B cell (primary cell): ENCODE measurements around the gene CCDC24. TPM values are rescaled to one million over a fixed set of nuclear protein-coding genes. Genes with fewer than 3 reads are reported as not detected.

Experiments
- ATAC-seq: fragments of 200-7000 bp; cut with Tn5 transposase; one replicate; pipeline ENCODE4 v1.10.0; 2021; ENCODE audit warnings: low read depth, mild to moderate bottlenecking, moderate number of reproducible peaks, moderate library complexity
- CTCF ChIA-PET: fragments of 350-600 bp; sonication (Branson Sonifier 250); formaldehyde crosslinking; loops from one replicate; lab custom pipeline; 2021; ENCODE audit warnings: antibody characterized with exemption, inconsistent platforms; lab: Charles Lee
- POLR2A ChIA-PET: fragments of 350-600 bp; sonication (Branson Sonifier 250); formaldehyde crosslinking; loops from one replicate; lab custom pipeline; 2021; ENCODE audit warnings: antibody characterized with exemption; lab: Charles Lee
- DNase-seq: peaks from one replicate; pipeline ENCODE4 v3.0.0; 2013
- H2AFZ ChIP-seq: 2 replicates; pipeline ENCODE4 v1.6.1; 2012; ENCODE audit warnings: mild to moderate bottlenecking, low read depth, low read length; ENCODE audit not compliant: insufficient read depth, poor library complexity, severe bottlenecking
- H3K27ac ChIP-seq, 2 donors: 1 replicate in 1 of 2; 2 replicates in 1 of 2; pipeline ENCODE4 v1.5.1; 2012 to 2013; ENCODE audit warnings: low read length in 2 of 2, mild to moderate bottlenecking in 2 of 2, moderate library complexity in 1 of 2
- H3K27me3 ChIP-seq, 4 experiments: fragments of 200-600 bp in 1 of 4; sonication (generic) in 1 of 4; replicated peaks in 1 of 4; 1 replicate in 2 of 4; 2 replicates in 2 of 4; pipeline versions ENCODE4 v1.6.1 to v1.7.0; 2013 to 2016; ENCODE audit warnings: low read length in 3 of 4, mild to moderate bottlenecking in 2 of 4, mixed read lengths in 1 of 4, moderate library complexity in 1 of 4; ENCODE audit not compliant: insufficient read depth in 4 of 4, control insufficient read depth in 3 of 4; ENCODE audit errors: control extremely low read depth in 1 of 4
- H3K36me3 ChIP-seq, 2 experiments: replicated peaks in 1 of 2; 1 replicate in 1 of 2; 2 replicates in 1 of 2; pipeline versions ENCODE4 v1.6.1 to v1.7.1; 2013; ENCODE audit warnings: low read length in 1 of 2; ENCODE audit not compliant: insufficient read depth in 2 of 2, control insufficient read depth in 1 of 2; ENCODE audit errors: control extremely low read depth in 1 of 2, extremely low read depth in 1 of 2
- H3K4me1 ChIP-seq, 2 donors: fragments of 200-600 bp in 1 of 2; sonication (generic) in 1 of 2; 1 replicate in 1 of 2; 2 replicates in 1 of 2; pipeline versions ENCODE4 v1.5.1 to v1.6.1; 2013 to 2017; ENCODE audit warnings: low read length in 2 of 2; ENCODE audit not compliant: control insufficient read depth in 2 of 2, insufficient read depth in 2 of 2
- H3K4me2 ChIP-seq: replicated peaks from 2 replicates; pipeline ENCODE3; 2012; ENCODE audit warnings: mild to moderate bottlenecking, low read depth, low read length; ENCODE audit not compliant: poor library complexity, severe bottlenecking
- H3K4me3 ChIP-seq, 5 experiments: fragments of 200-600 bp in 1 of 5; sonication (generic) in 1 of 5; 1 replicate in 3 of 5; 2 replicates in 2 of 5; pipeline versions ENCODE4 v1.5.1 to v1.7.0; 2011 to 2016; ENCODE audit warnings: low read length in 4 of 5, mild to moderate bottlenecking in 4 of 5, low read depth in 2 of 5, control low read depth in 1 of 5, moderate library complexity in 1 of 5; ENCODE audit not compliant: insufficient read depth in 1 of 5; ENCODE audit errors: control extremely low read depth in 1 of 5, extremely low read depth in 1 of 5
- H3K79me2 ChIP-seq: fragments of 200-600 bp; sonication (generic); one replicate; pipeline ENCODE4 v1.6.0; 2016; ENCODE audit warnings: low read length; ENCODE audit not compliant: control insufficient read depth, insufficient read depth
- H3K9ac ChIP-seq: fragments of 200-600 bp; sonication (generic); 2 replicates; pipeline ENCODE4 v1.6.1; 2017; ENCODE audit warnings: mild to moderate bottlenecking, low read length, moderate library complexity
- H3K9me3 ChIP-seq, 3 donors: one replicate each; pipeline versions ENCODE4 v1.6.1 to v1.7.1; 2013; ENCODE audit warnings: low read length in 2 of 3; ENCODE audit not compliant: control insufficient read depth in 2 of 3, insufficient read depth in 1 of 3; ENCODE audit errors: control extremely low read depth in 1 of 3
- H4K20me1 ChIP-seq: 2 replicates; pipeline ENCODE4 v1.6.0; 2012; ENCODE audit warnings: mild to moderate bottlenecking, low read length; ENCODE audit not compliant: insufficient read depth, control insufficient read depth, poor library complexity, severe bottlenecking
- H3K27ac Mint-ChIP-seq: one replicate; pipeline ENCODE4 v1.8.0; 2021; ENCODE audit warnings: mixed read lengths
- H3K27me3 Mint-ChIP-seq: one replicate; pipeline ENCODE4 v1.8.0; 2021; ENCODE audit warnings: mixed read lengths
- H3K4me1 Mint-ChIP-seq: one replicate; pipeline ENCODE4 v1.8.0; 2021; ENCODE audit warnings: mixed read lengths
- H3K4me3 Mint-ChIP-seq: one replicate; pipeline ENCODE4 v1.8.0; 2021; ENCODE audit warnings: mixed read lengths
- H3K9me3 Mint-ChIP-seq: one replicate; pipeline ENCODE4 v1.8.0; 2022; ENCODE audit warnings: mixed read lengths; ENCODE audit not compliant: insufficient read depth
- CTCF ChIP-seq: fragments of 200-600 bp; IDR thresholded peaks from one replicate; pipeline ENCODE4 v1.8.0; 2022; ENCODE audit warnings: antibody characterized with exemption, mild to moderate bottlenecking
- EZH2 ChIP-seq: IDR thresholded peaks from 2 replicates; pipeline ENCODE4 v1.6.1; 2012; ENCODE audit warnings: borderline replicate concordance, low read depth, mild to moderate bottlenecking, moderate library complexity, low read length; ENCODE audit not compliant: insufficient read depth, poor library complexity, severe bottlenecking
- WGBS: methylation state at CpG from one replicate; pipeline ENCODE4 v1.1.5; 2013; ENCODE audit warnings: missing lambda C conversion rate; ENCODE audit not compliant: insufficient coverage; 5-methylcytosine and 5-hydroxymethylcytosine counted together
- intact Hi-C: fragments of 100-400 bp; cut with micrococcal nuclease; formaldehyde crosslinking; loops from one replicate; pipeline ENCODE4 v1.10.0; 2022
- polyA plus RNA-seq: library from polyadenylated mRNA; depleted of rRNA; stranded (reverse); fragments of >200 nt; gene quantifications from 2 replicates; pipeline ENCODE4 v1.2.3, GENCODE V29; 2012
- total RNA-seq, 2 donors: library from RNA; stranded (reverse); fragments of 120-200 nt in 1 of 2; gene quantifications; 1 replicate in 1 of 2; 2 replicates in 1 of 2; pipeline versions ENCODE4 v1.2.3 to v1.2.4, GENCODE V29; 2013 to 2022

The CCDC24 gene
- total and polyA plus RNA-seq, 2 donors (not counting 1 experiment from before 2014, with no cell fraction given): 10.1 to 18.4 TPM

GRCh38 chr1:43965316-43965715, 26.1 kb upstream of the CCDC24 start:
- H3K4me3 Mint-ChIP-seq: no peak overlapping the region
- no peak overlapping the region for H3K27ac ChIP-seq
- H3K9ac ChIP-seq: no peak overlapping the region
- H3K27me3 ChIP-seq: no peaks in the 10 kb centered on the region
- H3K4me3 ChIP-seq: no peak overlapping the region
- H3K27ac Mint-ChIP-seq: no peak overlapping the region
- no peak overlapping the region for H3K4me2 ChIP-seq
- H3K79me2 ChIP-seq: peaks cover 3% of the 10 kb centered on the region
- no peak for TF ChIP-seq CTCF
- no peak for TF ChIP-seq EZH2
- peaks cover 3% of the 10 kb centered on the region for H4K20me1 ChIP-seq
- intact Hi-C loops: no loop called here
- peaks cover 11% of the 10 kb centered on the region for H3K4me1 Mint-ChIP-seq
- H2AFZ ChIP-seq: no peak overlapping the region
- ATAC-seq (no peak), DNase-seq (no peak)
- no peaks in the 10 kb centered on the region for H3K27me3 Mint-ChIP-seq
- WGBS: 98% methylated on average over 3 of the region's 3 CpGs
- no peaks in the 10 kb centered on the region for H3K9me3 Mint-ChIP-seq
- POLR2A ChIA-PET: no interaction called here
- H3K4me1 ChIP-seq: peaks cover 6 to 9% of the 10 kb centered on the region in 2 donors
- H3K36me3 ChIP-seq: peaks cover 0 to 3% of the 10 kb centered on the region in 2 experiments
- CTCF ChIA-PET: no interaction called here
- no peaks in the 10 kb centered on the region for H3K9me3 ChIP-seq

GRCh38 chr1:43968348-43968948, 23.0 kb upstream of the CCDC24 start:
- Histone ChIP-seq H3K4me2 (no peak overlapping the region), H3K9me3 (no peaks in the 10 kb centered on the region), H4K20me1 (peaks cover 8% of the 10 kb centered on the region), H3K27ac (no peak overlapping the region), H3K4me3 (no peak overlapping the region), H2AFZ (no peak overlapping the region), H3K4me1 (peaks cover 12 to 20% of the 10 kb centered on the region in 2 donors), H3K79me2 (peaks cover 23% of the 10 kb centered on the region), H3K9ac (no peak overlapping the region), H3K27me3 (no peaks in the 10 kb centered on the region), H3K36me3 (peaks cover 0 to 10% of the 10 kb centered on the region in 2 experiments)
- H3K4me1 Mint-ChIP-seq: peaks cover 24% of the 10 kb centered on the region
- no peak overlapping the region for H3K27ac Mint-ChIP-seq
- ATAC-seq (no peak), DNase-seq (no peak)
- peak overlapping the region; percentile 13 for H3K4me3 Mint-ChIP-seq
- intact Hi-C loops: no loop called here
- POLR2A ChIA-PET: no interaction called here
- no peaks in the 10 kb centered on the region for H3K9me3 Mint-ChIP-seq
- H3K27me3 Mint-ChIP-seq: no peaks in the 10 kb centered on the region
- WGBS: 97% methylated on average over 4 of the region's 6 CpGs
- TF ChIP-seq CTCF (no peak), EZH2 (no peak)
- CTCF ChIA-PET: no interaction called here
